HCT116 (cell line): ENCODE data around the gene FAM193B. TPM values are rescaled to one million over a fixed set of nuclear protein-coding genes. Genes with fewer than 3 reads are reported as not detected.

ENCODE experiments used
- ATAC-seq: fragments of 200-7000 bp; cut with Tn5 transposase; 2 replicates; pipeline ENCODE4 v1.9.1; 2020; ENCODE audit warnings: mild to moderate bottlenecking, moderate library complexity
- BruUV-seq: library from RNA; stranded (reverse); fragments of 400-500 nt; replicated peaks from 2 replicates; lab custom pipeline; 2021; lab: Mats Ljungman, UMichigan
- CTCF ChIA-PET: fragments of 300-600 bp; sonication (Branson Sonifier 250); formaldehyde crosslinking; loops from one replicate; lab custom pipeline; 2021; ENCODE audit warnings: antibody characterized with exemption; lab: Charles Lee
- POLR2A ChIA-PET: fragments of 300-600, 350-600 bp; sonication (Branson Sonifier 250); formaldehyde crosslinking; loops from one replicate; lab custom pipeline; 2021; ENCODE audit warnings: antibody characterized with exemption; lab: Charles Lee
- RAD21 ChIA-PET, 2 experiments: fragments of 300-600 bp; sonication (Branson Sonifier 250); formaldehyde crosslinking; loops; one replicate each; lab custom pipeline; 2023; ENCODE audit warnings: low total read pairs in 2 of 2; ENCODE audit not compliant: uncharacterized antibody in 2 of 2, unreplicated experiment in 2 of 2, low non-redundant PET in 1 of 2; lab: Charles Lee
- DNase-seq: peaks from one replicate; pipeline ENCODE4 v3.0.0-alpha.2; 2010; ENCODE audit warnings: low read depth, low spot score
- H2AFZ ChIP-seq: fragments of 200-600 bp; shearing (Covaris generic), sonication (generic); 2 replicates; pipeline ENCODE4 v1.6.1; 2017; ENCODE audit warnings: low read depth, mixed run types, mixed read lengths, antibody characterized with exemption, low read length; ENCODE audit not compliant: poor library complexity, severe bottlenecking
- H3K27ac ChIP-seq: 2 replicates; pipeline ENCODE4 v1.5.1; 2012; ENCODE audit warnings: low read depth, low read length
- H3K27me3 ChIP-seq: fragments of 200-600 bp; sonication (generic); 2 replicates; pipeline ENCODE4 v1.6.1; 2016; ENCODE audit warnings: mixed run types, low read length, mixed read lengths; ENCODE audit not compliant: insufficient read depth
- H3K36me3 ChIP-seq, 2 experiments: fragments of 200-500 bp in 1 of 2; fragments of 200-600 bp in 1 of 2; sonication (Bioruptor generic) in 1 of 2; sonication (generic) in 1 of 2; 2 replicates each; pipeline versions ENCODE4 v1.5.1 to v1.6.1; 2014 to 2016; ENCODE audit warnings: low read length in 2 of 2, inconsistent platforms in 1 of 2, mixed read lengths in 1 of 2, mixed run types in 1 of 2; ENCODE audit not compliant: insufficient read depth in 2 of 2, control insufficient read depth in 1 of 2
- H3K4me1 ChIP-seq, 2 experiments: fragments of 200-600 bp in 1 of 2; sonication (generic) in 1 of 2; 2 replicates each; pipeline versions ENCODE4 v1.5.1 to v1.6.1; 2012 to 2017; ENCODE audit warnings: low read length in 2 of 2, inconsistent platforms in 1 of 2, mild to moderate bottlenecking in 1 of 2, mixed read lengths in 1 of 2, mixed run types in 1 of 2, moderate library complexity in 1 of 2; ENCODE audit not compliant: insufficient read depth in 2 of 2, control insufficient read depth in 1 of 2
- H3K4me2 ChIP-seq: fragments of 200-600 bp; sonication (generic); 2 replicates; pipeline ENCODE4 v1.6.1; 2017; ENCODE audit warnings: mixed run types, low read length, mixed read lengths
- H3K4me3 ChIP-seq, 2 experiments: fragments of 200-600 bp in 1 of 2; sonication (generic) in 1 of 2; replicated peaks in 1 of 2; 2 replicates each; pipeline ENCODE4 v1.5.1; 2011 to 2016; ENCODE audit warnings: low read length in 2 of 2, control low read depth in 1 of 2, low read depth in 1 of 2, mild to moderate bottlenecking in 1 of 2, mixed read lengths in 1 of 2, mixed run types in 1 of 2
- H3K79me2 ChIP-seq: fragments of 200-600 bp; sonication (generic); 2 replicates; pipeline ENCODE4 v1.6.1; 2017; ENCODE audit warnings: mild to moderate bottlenecking, mixed run types, low read length, moderate library complexity, mixed read lengths; ENCODE audit not compliant: insufficient read depth
- H3K9ac ChIP-seq: fragments of 200-600 bp; sonication (generic); 2 replicates; pipeline ENCODE4 v1.6.1; 2016; ENCODE audit warnings: low read length, mixed read lengths
- H3K9me2 ChIP-seq: fragments of 200-600 bp; sonication (generic), shearing (Covaris generic); 2 replicates; pipeline ENCODE4 v1.6.1; 2017; ENCODE audit warnings: mixed run types, mild to moderate bottlenecking, moderate library complexity; ENCODE audit not compliant: insufficient read depth
- H3K9me3 ChIP-seq, 2 experiments: fragments of 200-500 bp in 1 of 2; fragments of 200-600 bp in 1 of 2; sonication (Bioruptor generic) in 1 of 2; sonication (generic) in 1 of 2; 2 replicates each; pipeline ENCODE4 v1.6.1; 2014 to 2017; ENCODE audit warnings: low read length in 2 of 2, mixed read lengths in 2 of 2, inconsistent platforms in 1 of 2, low read depth in 1 of 2, mild to moderate bottlenecking in 1 of 2, mixed run types in 1 of 2, moderate library complexity in 1 of 2; ENCODE audit not compliant: control insufficient read depth in 1 of 2, insufficient read depth in 1 of 2
- H4K20me1 ChIP-seq: fragments of 200-600 bp; sonication (generic), shearing (Covaris generic); 2 replicates; pipeline ENCODE4 v1.6.1; 2017; ENCODE audit warnings: mixed run types, mild to moderate bottlenecking, moderate library complexity; ENCODE audit not compliant: insufficient read depth
- CBX3 ChIP-seq: IDR thresholded peaks from 2 replicates; pipeline ENCODE4 v1.6.1; 2012; ENCODE audit warnings: low read depth
- CTCF ChIP-seq, 3 experiments: fragments of 200-600 bp in 1 of 3; sonication (generic) in 1 of 3; IDR thresholded peaks in 2 of 3; conservative IDR thresholded peaks in 1 of 3; 2 replicates each; pipeline ENCODE4 v1.5.1; 2012 to 2017; ENCODE audit warnings: low read depth in 2 of 3, low read length in 2 of 3, antibody characterized with exemption in 1 of 3, borderline replicate concordance in 1 of 3, control low read depth in 1 of 3, mild to moderate bottlenecking in 1 of 3, mixed read lengths in 1 of 3, mixed run types in 1 of 3, moderate library complexity in 1 of 3; ENCODE audit not compliant: insufficient read depth in 1 of 3
- ELF1 ChIP-seq: IDR thresholded peaks from 2 replicates; pipeline ENCODE4 v1.6.1; 2012; ENCODE audit warnings: low read depth, borderline replicate concordance
- EZH2 ChIP-seq: fragments of 200-600 bp; sonication (generic); IDR thresholded peaks from 2 replicates; pipeline ENCODE4 v1.6.1; 2017; ENCODE audit warnings: antibody characterized with exemption, mixed run types
- EZH2phosphoT487 ChIP-seq: fragments of 200-600 bp; IDR thresholded peaks from 2 replicates; pipeline ENCODE4 v1.6.1; 2018; ENCODE audit warnings: antibody characterized with exemption, borderline replicate concordance
- FOSL1 ChIP-seq: IDR thresholded peaks from 2 replicates; pipeline ENCODE4 v1.6.1; 2012; ENCODE audit warnings: low read depth
- JUND ChIP-seq: IDR thresholded peaks from 2 replicates; pipeline ENCODE4 v1.6.1; 2012
- RAD21 ChIP-seq: IDR thresholded peaks from 2 replicates; pipeline ENCODE4 v1.6.1; 2012; ENCODE audit warnings: low read depth, mild to moderate bottlenecking
- REST ChIP-seq: IDR thresholded peaks from 2 replicates; pipeline ENCODE4 v1.6.1; 2012; ENCODE audit warnings: low read depth
- SIN3A ChIP-seq: IDR thresholded peaks from 2 replicates; pipeline ENCODE4 v1.6.1; 2012; ENCODE audit warnings: low read depth
- SP1 ChIP-seq: IDR thresholded peaks from 2 replicates; pipeline ENCODE4 v1.6.1; 2012; ENCODE audit warnings: low read depth
- SRF ChIP-seq: IDR thresholded peaks from 2 replicates; pipeline ENCODE4 v1.6.1; 2012; ENCODE audit warnings: low read depth
- TCF7L2 ChIP-seq: IDR thresholded peaks from 2 replicates; pipeline ENCODE4 v1.7.0; 2011; ENCODE audit warnings: borderline replicate concordance, inconsistent platforms; ENCODE audit not compliant: insufficient read depth, insufficient read length; ENCODE audit errors: extremely low read depth
- ZFX ChIP-seq: fragments of 450-650 bp; IDR thresholded peaks from 2 replicates; pipeline ENCODE4 v1.6.1; 2017
- ZNF274 ChIP-seq: fragments of 200-500 bp; sonication (Bioruptor generic); IDR thresholded peaks from 2 replicates; pipeline ENCODE4 v1.6.1; 2014; ENCODE audit warnings: mild to moderate bottlenecking, low read depth, low read length, inconsistent platforms
- intact Hi-C: fragments of 100-400 bp; cut with micrococcal nuclease; formaldehyde crosslinking; loops from 2 replicates; pipeline ENCODE4 v1.10.0; 2022
- total RNA-seq: library from RNA; stranded (reverse); gene quantifications from one replicate; pipeline ENCODE4 v1.2.1, GENCODE V29; 2021; ENCODE audit not compliant: unreplicated experiment

Gene FAM193B
- total RNA-seq, 1 experiment from 2014 or later: 54.0 TPM

- Histone ChIP-seq H3K36me3 (peaks cover 16 to 40% of the 10 kb centered on the region in 2 experiments; a peak in 3 of 4 replicates), H3K4me3 (no peak overlapping the region), H3K9me3 (no peaks in the 10 kb centered on the region), H3K9ac (no peak overlapping the region), H3K9me2 (no peaks in the 10 kb centered on the region), H3K4me2 (no peak overlapping the region), H3K79me2 (peaks cover 40% of the 10 kb centered on the region), H4K20me1 (peaks cover 4% of the 10 kb centered on the region; the same call in 1 of the 2 replicates), H3K4me1 (peaks cover 13 to 34% of the 10 kb centered on the region in 2 experiments), H3K27me3 (no peaks in the 10 kb centered on the region), H2AFZ (no peak overlapping the region), H3K27ac (no peak overlapping the region)
- TF ChIP-seq CTCF (IDR thresholded peaks at IDR 0.05 in 2 of 3, conservative IDR thresholded peaks at IDR 0.05 in 1 of 3; ENCODE audit: borderline replicate concordance in 1 of 3, insufficient read depth in 1 of 3, low read depth in 2 of 3, low read length in 2 of 3) (peak in 2 of 3 experiments; percentile 25 to 35; a peak in 3 of 6 replicates), EZH2 (no peak), EZH2phosphoT487 (no peak)
- ChIA-PET POLR2A (interaction anchor here (1.3 kb wide), 1 partner anchor 12 kb away, joined by 3 read pairs; no protein-coding TSS in a partner anchor), RAD21 (no interaction called here), CTCF (interaction anchor here (1.2 kb wide), 1 partner anchor 32 kb away, joined by 4 read pairs; no protein-coding TSS in a partner anchor)
- no TSS peak for BruUV-seq
- no peak for DNase-seq
- 0 out of 2 replicates have a peak, but pooled peaks have one; percentile 13 for ATAC-seq
- intact Hi-C loops: no loop called here
Observed at GRCh38 chr5:177489119-177489716, 65.1 kb downstream of the FAM193B start.

GRCh38 chr5:177487975-177488374 is 66.4 kb downstream of the FAM193B start:
- no peak overlapping the region for H2AFZ ChIP-seq
- ChIA-PET RAD21 (no interaction called here), CTCF (interaction anchor here (1.2 kb wide), 1 partner anchor 83 kb away, joined by 3 read pairs; no protein-coding TSS in a partner anchor), POLR2A (interaction anchor here (0.7 kb wide), 1 partner anchor 15 kb away, joined by 3 read pairs; no protein-coding TSS in a partner anchor)
- no peak for ATAC-seq
- no peak overlapping the region for H3K27ac ChIP-seq
- H3K4me1 ChIP-seq: peaks cover 2 to 22% of the 10 kb centered on the region in 2 experiments; a peak in 3 of 4 replicates
- H4K20me1 ChIP-seq: peaks cover 4% of the 10 kb centered on the region; the same call in 1 of the 2 replicates
- no peak for DNase-seq
- no TSS peak for BruUV-seq
- intact Hi-C loops: no loop called here
- peaks cover 27% of the 10 kb centered on the region; the same call in 1 of the 2 replicates for H3K79me2 ChIP-seq
- no peak overlapping the region for H3K9ac ChIP-seq
- H3K27me3 ChIP-seq: no peaks in the 10 kb centered on the region
- no peak overlapping the region for H3K4me2 ChIP-seq
- H3K36me3 ChIP-seq: peaks cover 16 to 40% of the 10 kb centered on the region in 2 experiments; a peak in 3 of 4 replicates
- no peak overlapping the region for H3K4me3 ChIP-seq
- no peaks in the 10 kb centered on the region for H3K9me3 ChIP-seq
- no peaks in the 10 kb centered on the region for H3K9me2 ChIP-seq
- no peak for TF ChIP-seq CBX3
- no peak for TF ChIP-seq JUND
- TF ChIP-seq SIN3A: no peak
- TF ChIP-seq ZFX: no peak
- no peak for TF ChIP-seq FOSL1
- TF ChIP-seq RAD21: no peak
- no peak for TF ChIP-seq SRF
- no peak for TF ChIP-seq ZNF274
- no peak for TF ChIP-seq REST
- TF ChIP-seq SP1: no peak
- no peak for TF ChIP-seq ELF1
- TF ChIP-seq EZH2phosphoT487: no peak
- TF ChIP-seq TCF7L2: no peak
